ENCODE results near the gene IGFBP6.

Gene IGFBP6

GRCh38 chr12:53055471-53056266 lies 41.8 kb upstream of the IGFBP6 start:
- H3K36me3 Mint-ChIP-seq (ENCODE audit: low read depth): no peaks in the 10 kb centered on the region
- peaks cover 21% of the 10 kb centered on the region for H3K4me1 Mint-ChIP-seq (ENCODE audit: low read depth)
- no peak overlapping the region for H3K27ac Mint-ChIP-seq
- intact Hi-C loops (cut with micrococcal nuclease): no loop called here
- H3K9me3 Mint-ChIP-seq: no peaks in the 10 kb centered on the region
- H3K27me3 Mint-ChIP-seq: peaks cover 36% of the 10 kb centered on the region
- H3K4me3 Mint-ChIP-seq: no peak overlapping the region

GRCh38 chr12:53056296-53056695 lies 41.2 kb upstream of the IGFBP6 start:
- no peak overlapping the region for H3K4me3 Mint-ChIP-seq

GRCh38 chr12:53056901-53057300 lies 40.6 kb upstream of the IGFBP6 start:
- intact Hi-C loops (cut with micrococcal nuclease): no loop called here
- Mint-ChIP-seq H3K27me3 (peaks cover 40% of the 10 kb centered on the region), H3K4me3 (no peak overlapping the region), H3K9me3 (no peaks in the 10 kb centered on the region), H3K27ac (no peak overlapping the region), H3K4me1 (ENCODE audit: low read depth) (peaks cover 16% of the 10 kb centered on the region), H3K36me3 (ENCODE audit: low read depth) (no peaks in the 10 kb centered on the region)

More at GRCh38 chr12:53056296-53056695, 41.2 kb upstream of the IGFBP6 start:
- Mint-ChIP-seq H3K9me3 (no peaks in the 10 kb centered on the region), H3K27me3 (peaks cover 36% of the 10 kb centered on the region), H3K27ac (no peak overlapping the region), H3K4me1 (ENCODE audit: low read depth) (peaks cover 18% of the 10 kb centered on the region), H3K36me3 (ENCODE audit: low read depth) (no peaks in the 10 kb centered on the region)
- intact Hi-C loops (cut with micrococcal nuclease): no loop called here

GRCh38 chr12:53057816-53058500 lies 39.5 kb upstream of the IGFBP6 start:
- intact Hi-C loops (cut with micrococcal nuclease): no loop called here
- Mint-ChIP-seq H3K4me1 (ENCODE audit: low read depth) (peaks cover 11% of the 10 kb centered on the region), H3K9me3 (no peaks in the 10 kb centered on the region), H3K36me3 (ENCODE audit: low read depth) (peaks cover under 1% of the 10 kb centered on the region), H3K27me3 (peaks cover 38% of the 10 kb centered on the region), H3K27ac (no peak overlapping the region), H3K4me3 (no peak overlapping the region)

- H3K27me3 Mint-ChIP-seq: peaks cover 38% of the 10 kb centered on the region
- peaks cover 9% of the 10 kb centered on the region for H3K36me3 Mint-ChIP-seq (ENCODE audit: low read depth)
- intact Hi-C loops (cut with micrococcal nuclease): no loop called here
- H3K4me3 Mint-ChIP-seq: no peak overlapping the region
- H3K4me1 Mint-ChIP-seq (ENCODE audit: low read depth): peaks cover 5% of the 10 kb centered on the region
- no peak overlapping the region for H3K27ac Mint-ChIP-seq
- H3K9me3 Mint-ChIP-seq: no peaks in the 10 kb centered on the region
Observed at GRCh38 chr12:53058674-53059433, 38.6 kb upstream of the IGFBP6 start.

- no peaks in the 10 kb centered on the region for H3K9me3 Mint-ChIP-seq
- no peaks in the 10 kb centered on the region for H3K4me1 Mint-ChIP-seq (ENCODE audit: low read depth)
- H3K27ac Mint-ChIP-seq: no peak overlapping the region
- peaks cover 34% of the 10 kb centered on the region for H3K27me3 Mint-ChIP-seq
- peaks cover 16% of the 10 kb centered on the region for H3K36me3 Mint-ChIP-seq (ENCODE audit: low read depth)
- intact Hi-C loops (cut with micrococcal nuclease): no loop called here
- H3K4me3 Mint-ChIP-seq: no peak overlapping the region
Observed at GRCh38 chr12:53059434-53060063, 37.9 kb upstream of the IGFBP6 start.

- no peak overlapping the region for H3K4me3 Mint-ChIP-seq
- peaks cover 34% of the 10 kb centered on the region for H3K27me3 Mint-ChIP-seq
- intact Hi-C loops (cut with micrococcal nuclease): no loop called here
- H3K36me3 Mint-ChIP-seq (ENCODE audit: low read depth): peaks cover 23% of the 10 kb centered on the region
- H3K27ac Mint-ChIP-seq: no peak overlapping the region
- H3K4me1 Mint-ChIP-seq (ENCODE audit: low read depth): no peaks in the 10 kb centered on the region
- H3K9me3 Mint-ChIP-seq: no peaks in the 10 kb centered on the region
Observed at GRCh38 chr12:53060064-53060720, 37.3 kb upstream of the IGFBP6 start.

- intact Hi-C loops (cut with micrococcal nuclease): no loop called here
- no peak overlapping the region for H3K27ac Mint-ChIP-seq
- peaks cover 29% of the 10 kb centered on the region for H3K27me3 Mint-ChIP-seq
- H3K4me1 Mint-ChIP-seq (ENCODE audit: low read depth): peaks cover under 1% of the 10 kb centered on the region
- no peak overlapping the region for H3K4me3 Mint-ChIP-seq
- peaks cover 29% of the 10 kb centered on the region for H3K36me3 Mint-ChIP-seq (ENCODE audit: low read depth)
- no peaks in the 10 kb centered on the region for H3K9me3 Mint-ChIP-seq
Observed at GRCh38 chr12:53060721-53061276, 36.7 kb upstream of the IGFBP6 start.

GRCh38 chr12:53061404-53062010 lies 36.0 kb upstream of the IGFBP6 start:
- H3K4me3 Mint-ChIP-seq: no peak overlapping the region
- peak overlapping the region; percentile 14 for H3K27ac Mint-ChIP-seq
- peaks cover 8% of the 10 kb centered on the region for H3K4me1 Mint-ChIP-seq (ENCODE audit: low read depth)
- intact Hi-C loops (cut with micrococcal nuclease): no loop called here
- H3K9me3 Mint-ChIP-seq: no peaks in the 10 kb centered on the region
- peaks cover 36% of the 10 kb centered on the region for H3K36me3 Mint-ChIP-seq (ENCODE audit: low read depth)
- H3K27me3 Mint-ChIP-seq: peaks cover 29% of the 10 kb centered on the region

GRCh38 chr12:53062011-53062961 lies 35.2 kb upstream of the IGFBP6 start:
- Mint-ChIP-seq H3K27ac (peak overlapping the region; percentile 14), H3K4me1 (ENCODE audit: low read depth) (peaks cover 9% of the 10 kb centered on the region), H3K27me3 (peaks cover 27% of the 10 kb centered on the region), H3K9me3 (no peaks in the 10 kb centered on the region), H3K36me3 (ENCODE audit: low read depth) (peaks cover 44% of the 10 kb centered on the region), H3K4me3 (no peak overlapping the region)
- intact Hi-C loops (cut with micrococcal nuclease): no loop called here

GRCh38 chr12:53062977-53063707 lies 34.3 kb upstream of the IGFBP6 start:
- Mint-ChIP-seq H3K27me3 (peaks cover 22% of the 10 kb centered on the region), H3K36me3 (ENCODE audit: low read depth) (peaks cover 52% of the 10 kb centered on the region), H3K4me1 (ENCODE audit: low read depth) (peaks cover 9% of the 10 kb centered on the region), H3K9me3 (no peaks in the 10 kb centered on the region), H3K4me3 (no peak overlapping the region), H3K27ac (no peak overlapping the region)
- intact Hi-C loops (cut with micrococcal nuclease): no loop called here

All from dendritic cell treated with granulocyte-macrophage colony-stimulating factor and Interleukin-4, amounts not matched to agents 40 ng/mL and 50 ng/mL, for 4 days (primary cell).